NCI-H1417 (cell line): ENCODE data around the gene RPL38.
A peak's percentile ranks its signal among the peaks of the same experiment; 100 is the strongest.
"Not testable (repeated sequence)": the region's sequence is repeated elsewhere in the genome, so short reads cannot be mapped to it uniquely, and the experiment has no call there.

Source experiments
- DNase-seq, 3 experiments: peaks; one replicate each; lab custom pipeline; 2025; lab: John Stamatoyannopoulos, UW

RPL38 gene

GRCh38 chr17:74183411-74183810 lies 20.1 kb upstream of the RPL38 start:
- no peak for DNase-seq

DNA sequence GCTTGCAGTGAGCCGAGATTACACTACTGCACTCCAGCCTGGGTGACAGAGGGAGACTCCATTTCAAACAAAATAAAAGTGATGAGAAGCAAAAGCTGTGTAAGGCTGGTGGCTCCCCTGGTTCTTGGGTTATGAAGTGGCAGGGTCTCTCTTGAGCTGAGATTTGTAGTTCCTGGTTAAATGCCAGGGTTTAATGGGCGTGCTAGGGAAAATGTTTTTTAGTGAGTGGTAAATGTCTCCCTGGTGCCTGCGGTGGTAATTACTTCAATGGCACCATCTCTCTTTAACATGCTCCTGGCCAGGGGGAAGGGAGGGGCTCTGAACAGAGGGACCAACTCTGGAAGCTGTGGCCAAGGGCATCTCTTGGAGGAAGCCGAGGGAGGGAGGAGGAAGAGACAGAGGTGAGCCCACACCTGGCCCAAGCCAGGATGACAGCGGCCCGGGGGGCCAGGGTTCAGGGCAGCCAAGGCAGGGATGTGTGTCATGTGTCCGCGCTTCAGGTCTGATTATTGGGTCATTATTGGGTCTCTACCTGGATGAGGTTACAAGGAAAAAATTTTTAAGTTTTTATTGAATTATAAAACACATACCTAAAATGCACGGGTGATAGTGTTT lies 17.8 kb upstream of the RPL38 start:
- peak; percentile 30 to 80 (median 48) for DNase-seq

DNA sequence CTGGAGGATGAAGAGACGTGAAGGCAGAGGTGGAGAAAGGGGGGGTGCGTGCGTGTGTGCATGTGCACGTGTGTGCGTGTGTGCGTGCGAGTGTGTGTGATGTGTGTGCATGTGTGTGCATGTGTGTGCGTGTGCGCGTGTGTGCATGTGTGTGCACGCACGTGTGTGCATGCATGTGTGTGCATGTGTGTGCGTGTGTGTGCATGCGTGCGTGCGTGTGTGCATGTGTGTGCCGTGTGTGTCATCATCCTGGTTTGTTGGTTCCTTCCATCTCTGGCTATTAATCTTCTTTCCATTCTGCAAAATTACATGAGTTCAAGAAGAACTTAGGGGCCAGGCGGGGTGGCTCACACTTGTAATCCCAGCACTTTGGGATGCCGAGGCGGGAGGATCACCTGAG lies 17.0 kb upstream of the RPL38 start:
- no peak for DNase-seq

DNA sequence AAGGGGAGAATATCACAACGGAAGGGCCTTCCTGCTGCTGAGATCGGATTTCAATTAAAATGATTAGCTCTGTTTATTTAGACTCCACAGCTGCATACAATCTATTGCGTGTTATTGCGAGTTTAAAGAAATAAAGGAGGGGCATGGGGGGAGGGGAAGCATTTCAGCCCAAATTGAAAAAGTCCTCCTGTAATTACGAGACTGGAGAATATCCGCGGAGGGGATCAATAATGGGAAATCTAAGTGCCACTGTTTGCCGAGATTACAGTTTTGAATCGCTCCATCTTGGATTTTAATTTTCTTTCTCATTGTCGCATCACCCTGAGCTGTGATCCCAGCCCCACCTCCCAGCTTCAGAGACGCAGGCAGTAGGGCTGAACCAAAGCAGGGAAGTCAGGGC lies 15.7 kb upstream of the RPL38 start:
- peak; percentile 22 to 78 (median 61) for DNase-seq

DNA sequence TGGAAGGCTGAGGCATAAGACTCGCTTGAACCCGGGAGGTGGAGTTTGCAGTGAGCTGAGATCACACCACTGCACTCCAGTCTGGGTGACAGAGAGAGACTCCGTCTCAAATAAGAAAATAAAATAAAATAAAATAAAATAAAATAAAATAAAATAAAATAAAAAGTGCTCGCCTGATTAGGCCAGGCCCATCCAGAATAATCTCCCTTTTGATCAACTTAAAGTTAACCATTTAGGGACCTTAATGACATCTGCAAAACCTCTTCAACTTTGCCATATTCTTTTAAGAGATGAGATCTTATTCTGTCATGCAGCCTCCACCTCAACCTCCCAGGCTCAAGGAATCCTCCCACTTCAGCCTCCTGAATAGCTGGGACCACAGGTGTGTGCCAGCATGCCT lies 14.8 kb upstream of the RPL38 start:
- DNase-seq: not testable (repeated sequence)

DNA sequence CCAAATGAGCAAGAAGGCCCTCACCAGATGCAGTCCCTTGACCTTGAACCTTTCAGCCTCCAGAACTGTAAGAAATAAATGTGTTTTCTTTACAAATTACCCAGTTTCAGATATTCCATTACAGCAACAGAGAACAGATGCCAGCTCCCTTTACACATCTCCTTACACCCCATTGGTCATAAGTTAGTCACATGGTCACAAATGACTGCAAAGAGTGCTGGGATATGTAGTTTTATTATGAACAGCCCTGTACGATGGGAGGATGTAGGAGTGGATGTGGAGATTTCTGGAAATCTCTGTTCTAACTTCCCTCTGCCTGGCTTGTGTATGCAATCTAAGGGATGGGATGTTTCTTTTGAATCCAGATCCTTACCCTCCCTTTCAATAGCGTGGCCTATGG lies 13.3 kb upstream of the RPL38 start:
- peak in 2 of 3 experiments; percentile 54 to 58 for DNase-seq

DNA sequence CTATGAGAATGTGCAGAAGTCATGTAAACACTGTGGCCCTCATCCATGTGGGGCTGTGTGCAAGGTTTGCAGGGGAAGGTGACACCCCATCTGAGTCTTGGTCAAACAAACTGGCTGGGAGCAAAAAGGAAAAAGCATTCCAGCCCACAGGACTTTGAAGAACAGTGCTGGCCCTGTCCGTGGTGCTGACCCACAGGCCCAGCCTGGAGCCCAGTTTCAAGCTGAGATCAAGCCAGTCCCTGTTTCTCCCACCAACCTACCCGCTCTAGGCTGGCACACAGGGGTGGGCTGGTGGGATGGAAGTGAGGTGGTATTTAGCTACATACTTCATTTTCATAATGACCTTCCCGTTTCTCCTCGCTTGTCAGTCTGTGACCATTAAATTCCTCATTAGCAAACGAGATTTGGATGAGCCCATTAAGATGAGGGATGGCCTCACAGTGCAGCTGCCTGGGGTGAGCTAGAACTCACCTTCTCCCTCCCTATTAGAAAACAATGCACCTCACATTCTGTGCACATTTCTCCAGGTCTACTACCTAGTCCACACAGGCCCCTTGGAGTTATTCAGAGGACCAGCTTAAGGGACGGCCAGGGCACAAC lies 12.6 kb upstream of the RPL38 start:
- DNase-seq: no peak

- DNase-seq: peak; percentile 46 to 95 (median 83)
Observed at GRCh38 chr17:74192950-74193781, 10.3 kb upstream of the RPL38 start.

DNA sequence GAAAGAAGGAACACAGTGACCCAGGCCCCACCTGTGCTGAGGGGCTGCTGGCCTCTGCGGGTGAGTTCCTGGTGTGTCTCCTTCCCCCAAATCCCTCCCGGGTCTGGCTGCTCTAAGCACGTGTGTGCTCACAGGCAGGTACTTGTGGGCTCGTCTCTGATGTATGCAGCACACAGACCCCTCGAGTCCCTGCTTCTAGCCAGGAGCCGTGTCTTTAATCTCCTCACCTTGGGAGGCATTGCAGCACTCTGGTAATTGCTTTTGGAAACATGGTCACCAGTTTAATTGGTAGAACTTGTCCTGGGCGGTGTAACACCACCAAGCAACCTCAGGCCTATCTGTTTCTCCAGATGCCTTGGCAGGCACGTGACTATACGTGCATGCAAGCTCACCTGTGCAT lies 8.8 kb upstream of the RPL38 start:
- no peak for DNase-seq

DNA sequence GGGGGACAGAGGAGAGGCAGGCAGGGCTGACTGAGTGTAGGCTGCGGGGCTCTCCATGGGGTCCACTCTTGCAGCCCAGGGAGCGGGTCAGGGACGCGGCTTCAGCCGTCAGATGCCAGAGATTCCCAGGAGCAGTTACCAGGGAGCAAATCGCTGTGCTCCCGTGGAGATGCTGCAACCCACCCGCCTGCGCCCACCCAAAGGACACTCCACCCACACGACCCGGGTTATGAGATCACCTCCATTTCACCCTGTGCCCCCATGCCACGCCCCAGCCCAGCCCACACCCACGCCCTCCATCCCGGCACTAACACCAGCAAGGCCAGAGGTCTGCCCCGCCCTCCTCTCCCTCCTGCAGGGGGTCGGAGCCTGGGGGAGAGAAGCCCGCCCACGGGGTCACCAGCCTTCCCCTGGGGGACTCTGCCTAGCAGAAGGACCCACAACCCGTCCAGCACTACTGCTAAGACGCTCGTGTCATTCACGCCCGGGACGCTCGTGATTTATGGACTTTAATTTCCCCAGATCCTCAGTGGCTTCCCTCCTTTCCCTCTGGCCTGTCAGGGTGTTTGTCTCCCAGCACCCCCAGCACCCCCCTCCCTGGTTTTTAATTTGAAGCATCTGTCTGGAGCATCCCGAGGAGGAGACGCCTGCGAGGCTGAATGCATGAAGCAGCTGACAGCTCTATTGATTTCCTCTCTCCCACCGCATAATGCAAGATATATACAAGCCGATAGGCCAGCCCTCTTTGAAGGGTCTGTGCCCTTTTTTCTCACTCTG lies 6.7 kb upstream of the RPL38 start:
- DNase-seq: peak; percentile 21 to 62 (median 25)

DNA sequence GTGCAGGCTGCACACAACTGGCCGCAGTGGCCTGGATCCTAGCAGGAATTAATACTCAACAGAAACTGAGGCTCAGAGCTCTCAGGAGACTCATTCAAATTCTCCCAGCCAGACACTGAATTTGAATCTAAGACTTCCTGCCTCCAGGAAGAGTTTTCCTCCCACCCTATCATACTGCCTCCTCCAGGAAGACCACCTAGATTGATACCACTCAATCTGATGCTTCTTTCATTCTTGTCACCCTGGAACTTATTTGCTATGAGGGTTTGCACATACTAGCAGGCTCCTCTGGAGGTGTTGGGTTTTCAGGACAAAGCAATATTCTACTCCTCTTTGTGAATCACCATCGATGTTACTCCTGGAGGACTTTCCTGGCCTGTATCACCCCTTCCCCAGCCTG lies 5.7 kb upstream of the RPL38 start:
- no peak for DNase-seq

DNA sequence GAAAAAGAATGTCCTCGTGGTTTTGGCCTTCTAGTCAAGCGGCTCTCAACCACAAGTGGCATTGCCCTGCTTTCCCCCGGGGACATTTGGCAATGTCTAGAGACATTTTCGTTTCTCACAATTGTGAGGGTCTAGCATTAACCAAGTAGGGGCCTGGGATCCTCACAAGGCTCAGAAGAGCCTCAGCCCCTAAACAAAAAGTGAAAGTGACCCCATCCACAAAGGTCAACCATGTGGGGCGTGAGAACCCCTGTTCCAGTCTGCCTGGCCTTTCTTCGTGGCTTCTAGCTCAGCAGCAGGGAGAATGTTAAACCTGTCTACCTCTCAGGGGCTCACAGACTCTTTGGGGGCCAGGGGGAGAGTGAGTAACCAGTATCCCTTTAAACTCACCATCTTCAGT lies 4.8 kb upstream of the RPL38 start:
- no peak for DNase-seq

GRCh38 chr17:74199306-74200092 lies 4.0 kb upstream of the RPL38 start:
- DNase-seq: peak in 1 of 3 experiments; percentile 81

- DNase-seq: no peak
Observed at GRCh38 chr17:74200112-74200511, 3.4 kb upstream of the RPL38 start.

DNA sequence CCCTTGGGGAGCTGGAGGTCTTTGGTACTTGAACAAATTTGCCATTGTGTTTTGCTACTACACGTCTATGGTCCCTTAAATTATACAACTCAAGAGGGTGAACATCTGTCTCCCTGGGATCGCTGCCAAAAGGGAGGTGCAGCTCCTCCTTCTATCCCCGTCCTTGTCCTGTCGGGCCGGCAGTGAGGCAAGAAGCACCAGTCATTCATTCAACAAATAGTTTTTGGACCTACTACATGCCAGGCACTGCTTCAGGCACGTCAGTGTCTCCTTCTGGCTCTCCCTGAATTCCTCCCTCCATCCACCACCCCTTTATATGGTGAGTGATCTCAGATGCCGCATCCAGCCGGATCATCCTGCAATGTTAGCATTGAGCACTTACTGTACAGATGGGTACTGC lies 2.2 kb upstream of the RPL38 start:
- DNase-seq: peak; percentile 55 to 91 (median 88)

DNA sequence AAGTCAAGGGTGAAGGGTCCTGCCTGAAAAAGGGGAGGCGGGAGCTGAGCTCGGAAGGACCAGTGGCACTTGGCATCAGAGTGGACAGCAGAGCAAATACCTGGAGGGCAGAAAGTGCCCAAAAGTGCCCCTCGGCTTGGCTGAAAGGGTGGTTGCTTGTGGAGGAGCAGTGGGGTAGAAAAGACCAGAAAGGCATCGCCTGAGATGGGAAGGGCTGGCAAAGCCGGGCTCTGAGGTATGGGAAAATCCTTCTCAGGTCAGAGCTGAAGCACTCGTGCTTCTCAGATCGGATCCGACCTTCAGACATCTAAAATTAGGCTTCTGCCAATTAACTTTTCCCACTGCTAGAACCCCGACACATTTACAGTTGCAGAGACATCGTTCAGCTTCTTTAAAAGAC lies 1.5 kb upstream of the RPL38 start:
- peak in 1 of 3 experiments; percentile 14 for DNase-seq

- peak in 1 of 3 experiments; percentile 74 for DNase-seq
Observed at GRCh38 chr17:74202938-74203337, 540 bp upstream of the RPL38 start.

DNA sequence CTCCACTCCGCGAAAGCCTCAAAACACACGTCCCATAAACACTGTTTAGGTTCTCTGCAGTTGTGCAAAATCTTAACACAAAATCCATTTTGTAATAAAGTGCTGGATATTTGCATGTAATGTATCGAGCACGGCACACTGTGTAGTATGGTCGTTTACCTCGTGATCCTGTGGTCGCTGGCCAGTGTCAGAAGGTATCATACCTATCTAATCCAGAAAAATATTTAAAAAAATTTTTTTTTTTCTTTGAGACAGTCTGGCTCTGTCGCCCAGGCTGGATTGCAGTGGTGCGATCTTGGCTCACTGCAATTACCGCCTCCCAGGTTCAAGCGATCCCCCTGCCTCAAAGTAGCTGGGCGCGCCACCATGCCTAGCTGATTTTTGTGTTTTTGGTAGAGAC lies 996 bp downstream of the RPL38 start:
- no peak for DNase-seq

DNA sequence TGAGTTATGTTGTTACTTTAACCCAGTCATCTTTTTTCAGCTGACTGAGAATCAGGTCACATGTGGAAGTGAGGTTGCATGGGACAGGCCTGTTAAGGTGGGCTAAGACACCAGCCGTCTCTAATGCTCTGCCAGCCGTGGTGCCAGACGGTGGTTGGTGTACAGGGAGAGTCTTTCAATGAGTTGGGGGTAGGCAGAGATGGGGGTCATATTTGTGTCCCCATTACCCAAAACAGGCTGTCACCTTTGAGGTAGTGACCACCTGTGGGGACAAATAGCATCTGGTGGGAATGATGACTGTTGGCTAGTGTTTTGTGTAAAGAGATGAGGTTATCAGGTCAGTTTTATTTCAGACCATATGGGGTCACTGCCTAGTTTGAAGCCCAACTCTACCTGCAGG lies 1.8 kb downstream of the RPL38 start:
- DNase-seq: no peak

GRCh38 chr17:74206332-74206818 lies 2.9 kb downstream of the RPL38 start:
- no peak for DNase-seq
